ENCODE results near the gene TMEM26.
A peak's percentile ranks its signal among the peaks of the same experiment; 100 is the strongest.

TMEM26 gene

DNA sequence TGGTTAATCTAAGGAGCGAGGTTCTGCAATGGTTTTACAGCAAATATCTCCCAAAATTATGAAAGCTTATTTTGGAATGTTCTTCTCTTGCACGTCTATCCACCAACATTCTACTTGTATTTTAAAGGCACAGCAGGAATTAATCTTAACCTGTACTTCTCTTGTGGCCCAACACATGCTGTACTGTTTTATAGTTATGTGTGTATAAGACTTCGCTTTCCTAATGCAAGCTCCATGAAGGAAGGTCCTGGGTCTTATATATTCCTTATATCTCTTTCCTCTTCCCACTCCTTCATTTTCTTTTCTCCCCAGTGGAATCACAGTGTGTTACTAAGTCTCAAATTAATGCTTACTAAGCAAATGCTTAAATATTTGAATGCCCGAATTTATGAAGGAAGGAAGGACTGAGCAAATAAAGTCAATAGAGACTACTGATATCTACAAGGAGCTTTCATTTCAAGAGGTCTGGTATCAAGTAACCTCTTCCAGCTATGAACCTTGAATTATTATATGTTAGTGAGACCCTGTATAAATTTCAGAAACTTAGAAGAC is 14.0 kb downstream of the TMEM26 start:
- no peak overlapping the region for H2BK5ac ChIP-seq (ENCODE audit: low read depth, low read length, poor library complexity, severe bottlenecking)
- H3K36me3 ChIP-seq (ENCODE audit: control insufficient read depth in 1 of 2, insufficient read depth in 2 of 2, low read depth in 1 of 2, low read length in 2 of 2) = no peaks in the 10 kb centered on the region
- H3K9ac ChIP-seq (ENCODE audit: low read length) = no peak overlapping the region
- no peak overlapping the region for H2BK15ac ChIP-seq (ENCODE audit: low read depth, poor library complexity, severe bottlenecking)
- H4K8ac ChIP-seq (ENCODE audit: low read length) = no peak overlapping the region
- H3K9me3 ChIP-seq (ENCODE audit: control insufficient read depth, low read length) = no peaks in the 10 kb centered on the region
- no peak overlapping the region for H3K23ac ChIP-seq (ENCODE audit: low read length in 2 of 2)
- no peak overlapping the region for H3K4ac ChIP-seq (ENCODE audit: low read depth in 1 of 2, low read length in 2 of 2)
- no peak overlapping the region for H4K91ac ChIP-seq (ENCODE audit: low read length)
- H3K4me2 ChIP-seq (ENCODE audit: low read length, poor library complexity, severe bottlenecking) = no peak overlapping the region
- no peak for DNase-seq
- H2BK12ac ChIP-seq (ENCODE audit: low read length in 2 of 2) = no peak overlapping the region
- no peak overlapping the region for H2AFZ ChIP-seq (ENCODE audit: low read depth, low read length)
- no peaks in the 10 kb centered on the region for H3K4me1 ChIP-seq (ENCODE audit: control insufficient read depth, insufficient read depth, low read depth, low read length)
- no peak overlapping the region for H3K14ac ChIP-seq (ENCODE audit: low read length in 2 of 2)
- no peak overlapping the region for H3K4me3 ChIP-seq (ENCODE audit: insufficient read depth in 1 of 2, low read depth in 1 of 2, low read length in 2 of 2)
- 75% methylated on average over 3 of the region's 4 CpGs for WGBS
- H2AK5ac ChIP-seq (ENCODE audit: low read length, severe bottlenecking) = no peak overlapping the region
- H3K27ac ChIP-seq (ENCODE audit: low read length, poor library complexity, severe bottlenecking) = no peak overlapping the region
- H3K27me3 ChIP-seq (ENCODE audit: control insufficient read depth in 1 of 2, insufficient read depth in 1 of 2, low read length in 2 of 2) = no peaks in the 10 kb centered on the region
- H2BK120ac ChIP-seq (ENCODE audit: low read depth, low read length) = peak overlapping the region; percentile 34
- no peaks in the 10 kb centered on the region for H3K79me1 ChIP-seq (replicated peaks; ENCODE audit: low read length, poor library complexity, severe bottlenecking)
- no peak overlapping the region for H3K18ac ChIP-seq (ENCODE audit: low read depth in 1 of 2, low read length in 2 of 2)

DNA sequence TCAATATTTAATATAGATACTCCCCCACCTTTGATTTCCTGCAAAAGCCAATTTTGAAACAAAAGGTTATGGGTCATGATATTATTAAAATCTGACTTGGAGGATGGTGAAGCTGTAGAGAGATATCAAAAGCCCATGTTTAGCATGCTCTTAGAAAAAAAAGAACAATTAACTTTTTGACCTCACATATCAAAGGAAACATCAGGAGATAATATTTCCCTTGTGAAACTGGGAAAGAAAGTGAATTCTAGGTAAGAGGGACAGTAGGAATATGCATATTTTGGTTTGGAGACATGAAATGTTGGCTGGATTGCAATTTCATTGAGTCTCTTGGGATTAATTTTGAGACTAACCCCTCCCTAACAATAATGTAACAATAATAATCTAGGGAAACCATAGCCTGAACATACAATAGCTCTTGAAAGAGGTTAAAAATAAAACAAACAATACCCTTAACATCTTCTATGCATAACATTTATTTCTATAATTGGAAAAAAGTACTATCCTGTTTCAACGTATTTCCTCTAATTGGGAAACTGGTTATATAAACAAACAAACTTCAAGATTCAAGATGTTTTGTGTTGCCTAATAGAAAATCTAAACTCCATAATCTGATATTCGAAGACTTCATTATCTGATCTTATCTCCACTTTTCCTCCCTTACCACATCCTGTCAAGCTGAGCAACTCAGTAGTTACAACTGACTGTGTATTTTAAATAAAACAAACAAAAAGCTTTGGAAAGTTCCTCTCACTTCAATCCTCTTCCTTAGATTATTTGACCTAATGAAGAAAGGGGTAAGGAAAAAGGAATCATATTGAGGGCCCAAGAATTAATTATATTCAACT is 14.8 kb downstream of the TMEM26 start:
- Histone ChIP-seq H3K4me3 (ENCODE audit: insufficient read depth in 1 of 2, low read depth in 1 of 2, low read length in 2 of 2) (no peak overlapping the region), H2BK120ac (ENCODE audit: low read depth, low read length) (no peak overlapping the region), H3K79me1 (replicated peaks; ENCODE audit: low read length, poor library complexity, severe bottlenecking) (no peaks in the 10 kb centered on the region), H3K18ac (ENCODE audit: low read depth in 1 of 2, low read length in 2 of 2) (no peak overlapping the region), H2BK5ac (ENCODE audit: low read depth, low read length, poor library complexity, severe bottlenecking) (no peak overlapping the region), H4K8ac (ENCODE audit: low read length) (no peak overlapping the region), H3K4ac (ENCODE audit: low read depth in 1 of 2, low read length in 2 of 2) (no peak overlapping the region), H3K9me3 (ENCODE audit: control insufficient read depth, low read length) (no peaks in the 10 kb centered on the region), H3K27ac (ENCODE audit: low read length, poor library complexity, severe bottlenecking) (no peak overlapping the region), H3K36me3 (ENCODE audit: control insufficient read depth in 1 of 2, insufficient read depth in 2 of 2, low read depth in 1 of 2, low read length in 2 of 2) (no peaks in the 10 kb centered on the region), H3K27me3 (ENCODE audit: control insufficient read depth in 1 of 2, insufficient read depth in 1 of 2, low read length in 2 of 2) (no peaks in the 10 kb centered on the region), H3K4me1 (ENCODE audit: control insufficient read depth, insufficient read depth, low read depth, low read length) (no peaks in the 10 kb centered on the region), H3K9ac (ENCODE audit: low read length) (no peak overlapping the region), H3K4me2 (ENCODE audit: low read length, poor library complexity, severe bottlenecking) (no peak overlapping the region), H2AK5ac (ENCODE audit: low read length, severe bottlenecking) (no peak overlapping the region), H3K14ac (ENCODE audit: low read length in 2 of 2) (no peak overlapping the region), H2BK12ac (ENCODE audit: low read length in 2 of 2) (no peak overlapping the region), H3K23ac (ENCODE audit: low read length in 2 of 2) (no peak overlapping the region), H4K91ac (ENCODE audit: low read length) (no peak overlapping the region), H2BK15ac (ENCODE audit: low read depth, poor library complexity, severe bottlenecking) (no peak overlapping the region), H2AFZ (ENCODE audit: low read depth, low read length) (no peak overlapping the region)
- 0% methylated on average over 1 of the region's 2 CpGs for WGBS
- DNase-seq = peak; percentile 74

- H3K23ac ChIP-seq (ENCODE audit: low read length in 2 of 2) = no peak overlapping the region
- H2AK5ac ChIP-seq (ENCODE audit: low read length, severe bottlenecking) = no peak overlapping the region
- H3K18ac ChIP-seq (ENCODE audit: low read depth in 1 of 2, low read length in 2 of 2) = no peak overlapping the region
- no peak overlapping the region for H3K27ac ChIP-seq (ENCODE audit: low read length, poor library complexity, severe bottlenecking)
- H2BK15ac ChIP-seq (ENCODE audit: low read depth, poor library complexity, severe bottlenecking) = no peak overlapping the region
- H4K91ac ChIP-seq (ENCODE audit: low read length) = no peak overlapping the region
- no peak overlapping the region for H3K4ac ChIP-seq (ENCODE audit: low read depth in 1 of 2, low read length in 2 of 2)
- H3K14ac ChIP-seq (ENCODE audit: low read length in 2 of 2) = no peak overlapping the region
- no peak overlapping the region for H2BK12ac ChIP-seq (ENCODE audit: low read length in 2 of 2)
- WGBS = 50% methylated on average over 1 of the region's 1 CpG
- H3K9ac ChIP-seq (ENCODE audit: low read length) = no peak overlapping the region
- no peak overlapping the region for H3K4me3 ChIP-seq (ENCODE audit: insufficient read depth in 1 of 2, low read depth in 1 of 2, low read length in 2 of 2)
- no peaks in the 10 kb centered on the region for H3K36me3 ChIP-seq (ENCODE audit: control insufficient read depth in 1 of 2, insufficient read depth in 2 of 2, low read depth in 1 of 2, low read length in 2 of 2)
- DNase-seq = no peak
- no peak overlapping the region for H3K4me2 ChIP-seq (ENCODE audit: low read length, poor library complexity, severe bottlenecking)
- no peaks in the 10 kb centered on the region for H3K4me1 ChIP-seq (ENCODE audit: control insufficient read depth, insufficient read depth, low read depth, low read length)
- no peak overlapping the region for H2BK5ac ChIP-seq (ENCODE audit: low read depth, low read length, poor library complexity, severe bottlenecking)
- no peak overlapping the region for H4K8ac ChIP-seq (ENCODE audit: low read length)
- no peak overlapping the region for H2AFZ ChIP-seq (ENCODE audit: low read depth, low read length)
- H3K27me3 ChIP-seq (ENCODE audit: control insufficient read depth in 1 of 2, insufficient read depth in 1 of 2, low read length in 2 of 2) = no peaks in the 10 kb centered on the region
- H3K9me3 ChIP-seq (ENCODE audit: control insufficient read depth, low read length) = peaks cover 48% of the 10 kb centered on the region
- no peaks in the 10 kb centered on the region for H3K79me1 ChIP-seq (replicated peaks; ENCODE audit: low read length, poor library complexity, severe bottlenecking)
- no peak overlapping the region for H2BK120ac ChIP-seq (ENCODE audit: low read depth, low read length)
Measured at GRCh38 chr10:61423178-61423577, 30.0 kb downstream of the TMEM26 start.

GRCh38 chr10:61417661-61418060 is 35.5 kb downstream of the TMEM26 start:
- H3K18ac ChIP-seq (ENCODE audit: low read depth in 1 of 2, low read length in 2 of 2) = no peak overlapping the region

More at GRCh38 chr10:61417661-61418060, 35.5 kb downstream of the TMEM26 start:
- H2BK15ac ChIP-seq (ENCODE audit: low read depth, poor library complexity, severe bottlenecking) = no peak overlapping the region
- no peaks in the 10 kb centered on the region for H3K27me3 ChIP-seq (ENCODE audit: control insufficient read depth in 1 of 2, insufficient read depth in 1 of 2, low read length in 2 of 2)
- H3K9ac ChIP-seq (ENCODE audit: low read length) = no peak overlapping the region
- 62% methylated on average over 2 of the region's 2 CpGs for WGBS
- no peak overlapping the region for H4K91ac ChIP-seq (ENCODE audit: low read length)
- H3K14ac ChIP-seq (ENCODE audit: low read length in 2 of 2) = no peak overlapping the region
- H2BK120ac ChIP-seq (ENCODE audit: low read depth, low read length) = no peak overlapping the region
- H3K4me3 ChIP-seq (ENCODE audit: insufficient read depth in 1 of 2, low read depth in 1 of 2, low read length in 2 of 2) = no peak overlapping the region
- DNase-seq = no peak
- H3K4me2 ChIP-seq (ENCODE audit: low read length, poor library complexity, severe bottlenecking) = no peak overlapping the region
- H3K27ac ChIP-seq (ENCODE audit: low read length, poor library complexity, severe bottlenecking) = no peak overlapping the region
- no peaks in the 10 kb centered on the region for H3K79me1 ChIP-seq (replicated peaks; ENCODE audit: low read length, poor library complexity, severe bottlenecking)
- no peak overlapping the region for H3K4ac ChIP-seq (ENCODE audit: low read depth in 1 of 2, low read length in 2 of 2)
- H3K36me3 ChIP-seq (ENCODE audit: control insufficient read depth in 1 of 2, insufficient read depth in 2 of 2, low read depth in 1 of 2, low read length in 2 of 2) = no peaks in the 10 kb centered on the region
- H2BK5ac ChIP-seq (ENCODE audit: low read depth, low read length, poor library complexity, severe bottlenecking) = no peak overlapping the region
- H3K4me1 ChIP-seq (ENCODE audit: control insufficient read depth, insufficient read depth, low read depth, low read length) = no peaks in the 10 kb centered on the region
- no peak overlapping the region for H3K23ac ChIP-seq (ENCODE audit: low read length in 2 of 2)
- peaks cover 19% of the 10 kb centered on the region for H3K9me3 ChIP-seq (ENCODE audit: control insufficient read depth, low read length)
- no peak overlapping the region for H2AK5ac ChIP-seq (ENCODE audit: low read length, severe bottlenecking)
- H4K8ac ChIP-seq (ENCODE audit: low read length) = no peak overlapping the region
- no peak overlapping the region for H2BK12ac ChIP-seq (ENCODE audit: low read length in 2 of 2)
- no peak overlapping the region for H2AFZ ChIP-seq (ENCODE audit: low read depth, low read length)
